Testis (tissue), 3 donors: ENCODE measurements around the gene ABHD12. TPM values are rescaled to one million over a fixed set of nuclear protein-coding genes. Genes with fewer than 3 reads are reported as not detected.

Experiments used
- DNase-seq: peaks from one replicate; pipeline ENCODE4 v3.0.0-alpha.2; 2019
- H3K27ac ChIP-seq, 2 donors: fragments of 200-600 bp; sonication (generic); one replicate each; pipeline ENCODE4 v1.5.1; 2019
- H3K27me3 ChIP-seq: fragments of 200-600 bp; sonication (generic); one replicate; pipeline ENCODE4 v1.5.1; 2019
- H3K36me3 ChIP-seq: fragments of 200-600 bp; sonication (generic); one replicate; pipeline ENCODE4 v1.5.1; 2017; ENCODE audit warnings: low read depth; ENCODE audit errors: missing control alignments
- H3K4me1 ChIP-seq: fragments of 200-600 bp; sonication (generic); one replicate; pipeline ENCODE4 v1.5.1; 2019
- H3K4me3 ChIP-seq, 2 donors: fragments of 200-600 bp; sonication (generic); one replicate each; pipeline ENCODE4 v1.5.1; 2017 to 2019
- H3K9me3 ChIP-seq: fragments of 200-600 bp; sonication (generic); one replicate; pipeline ENCODE4 v1.5.1; 2017
- CTCF ChIP-seq, 3 experiments: fragments of 450-650 bp in 2 of 3; fragments of 200-600 bp in 1 of 3; sonication (generic) in 1 of 3; IDR thresholded peaks; one replicate each; pipeline ENCODE4 v1.5.1; 2016 to 2019; ENCODE audit warnings: antibody characterized with exemption in 3 of 3, mild to moderate bottlenecking in 2 of 3, moderate library complexity in 1 of 3
- POLR2A ChIP-seq: fragments of 450-650 bp; IDR thresholded peaks from one replicate; pipeline ENCODE4 v1.6.1; 2017; ENCODE audit warnings: antibody characterized with exemption, mild to moderate bottlenecking, moderate library complexity
- WGBS, 2 donors: methylation state at CpG; one replicate each; pipeline ENCODE4 v1.1.5; 2018; 5-methylcytosine and 5-hydroxymethylcytosine counted together
- intact Hi-C: fragments of 100-400 bp; cut with DNase I; formaldehyde crosslinking; loops from one replicate; pipeline ENCODE4 v1.15.1; 2023; ENCODE audit warnings: low total_unique reads
- polyA plus RNA-seq: library from polyadenylated mRNA; stranded (reverse); fragments of 350-450 nt; fragmentation: Illumina TruSeq; extraction: RNeasy Lipid Tissue Mini Kit (QIAGEN cat#74804); gene quantifications from one replicate; pipeline ENCODE4 v1.2.3, GENCODE V29; 2014; ENCODE audit warnings: low read depth, low replicate concordance; ENCODE audit not compliant: insufficient read depth
- total RNA-seq, 2 donors: library from RNA; depleted of rRNA; stranded (reverse); fragments of >200 nt; gene quantifications; one replicate each; pipeline ENCODE4 v1.2.3, GENCODE V29; 2016

ABHD12 gene
- total and polyA plus RNA-seq, 3 donors from 2014 or later, result 40.8 to 51.5 (median 47.5) TPM

- TF ChIP-seq POLR2A, result no peak
- TF ChIP-seq CTCF (IDR thresholded peaks at IDR 0.05), result no peak
- 95% methylated on average over 5 of the region's 5 CpGs for WGBS, 2 donors
- Histone ChIP-seq H3K27me3 (no peaks in the 10 kb centered on the region), H3K9me3 (no peaks in the 10 kb centered on the region), H3K36me3 (no peaks in the 10 kb centered on the region), H3K27ac (no peak overlapping the region), H3K4me3 (no peak overlapping the region), H3K4me1 (no peaks in the 10 kb centered on the region)
- no peak for DNase-seq
- intact Hi-C loops, result no loop called here
These were observed 12.3 kb downstream of the ABHD12 start for GRCh38 chr20:25378189-25378883.

DNA sequence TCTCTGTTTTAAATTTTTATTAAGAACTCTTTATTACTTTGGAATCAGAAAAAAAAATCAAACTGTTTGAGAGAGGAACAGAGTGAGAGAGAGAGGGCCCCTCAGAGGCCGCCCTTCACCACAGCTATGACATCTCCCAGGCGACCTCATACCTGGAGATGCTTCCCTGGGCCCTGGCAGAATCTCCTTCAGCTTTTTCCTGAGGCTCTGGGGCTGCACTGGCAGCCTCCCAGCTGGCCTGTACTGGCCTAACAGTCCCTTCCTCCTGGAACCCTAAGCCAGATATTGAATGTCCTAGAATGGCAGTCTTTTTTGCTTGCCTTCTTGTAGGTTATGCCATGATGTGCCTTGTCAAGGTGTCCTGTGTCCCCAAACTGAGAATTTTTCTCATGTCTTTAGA, 13.7 kb downstream of the ABHD12 start:
- intact Hi-C loops, result no loop called here
- Histone ChIP-seq H3K4me3 (no peak overlapping the region), H3K4me1 (no peaks in the 10 kb centered on the region), H3K27me3 (no peaks in the 10 kb centered on the region), H3K9me3 (no peaks in the 10 kb centered on the region), H3K36me3 (no peaks in the 10 kb centered on the region), H3K27ac (no peak overlapping the region)
- TF ChIP-seq CTCF (IDR thresholded peaks at IDR 0.05), result no peak
- TF ChIP-seq POLR2A, result no peak
- WGBS, 2 donors, result 65 to 73% methylated on average over 2 of the region's 2 CpGs
- no peak for DNase-seq

DNA sequence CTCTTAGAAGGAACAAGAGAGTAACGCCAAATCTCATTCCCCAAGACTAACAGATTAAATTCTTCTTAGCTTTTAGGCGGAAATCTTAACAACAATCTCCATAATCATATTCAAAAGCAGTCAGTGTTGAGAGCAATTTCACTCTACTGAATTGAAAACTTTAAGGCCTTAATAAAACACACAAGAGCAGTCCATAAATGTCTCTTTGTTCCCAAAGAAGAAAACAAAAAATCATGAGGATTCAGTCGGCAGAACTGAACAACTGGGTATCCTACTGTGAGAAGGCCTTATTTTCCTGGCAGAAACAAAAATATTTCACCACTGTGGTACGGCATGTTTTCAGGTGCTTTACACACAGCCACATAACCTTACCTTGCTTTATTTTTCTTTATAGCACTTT, 14.4 kb downstream of the ABHD12 start:
- H3K4me1 ChIP-seq, result no peaks in the 10 kb centered on the region
- TF ChIP-seq CTCF (IDR thresholded peaks at IDR 0.05), result no peak
- TF ChIP-seq POLR2A, result no peak

DNA sequence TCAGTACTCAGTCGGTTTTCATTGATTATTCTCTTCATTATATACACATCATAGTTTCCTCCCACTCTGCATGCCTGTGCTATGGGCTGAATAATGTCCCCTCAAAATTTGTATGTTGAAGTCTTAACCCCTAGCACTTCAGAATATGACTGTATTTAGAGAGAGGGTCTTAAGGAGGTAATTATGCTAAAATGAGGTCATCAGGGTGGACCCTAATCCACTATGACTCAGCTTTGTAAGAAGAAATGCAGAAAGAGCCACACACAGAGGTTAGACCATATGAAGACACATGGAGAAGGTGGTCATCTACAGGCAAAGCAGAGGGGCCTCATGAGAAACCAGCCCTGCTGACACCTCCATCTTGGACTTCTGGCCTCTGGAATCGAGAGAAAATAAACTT, 15.8 kb downstream of the ABHD12 start:
- Histone ChIP-seq H3K4me3 (no peak overlapping the region), H3K9me3 (no peaks in the 10 kb centered on the region), H3K27ac (no peak overlapping the region), H3K4me1 (no peaks in the 10 kb centered on the region), H3K27me3 (no peaks in the 10 kb centered on the region), H3K36me3 (no peaks in the 10 kb centered on the region)
- 86 to 96% methylated on average over 2 of the region's 2 CpGs for WGBS, 2 donors
- TF ChIP-seq POLR2A, result no peak
- TF ChIP-seq CTCF (IDR thresholded peaks at IDR 0.05), result no peak
- DNase-seq, result no peak
- intact Hi-C loops, result no loop called here

More for the DNA sequence above, 14.4 kb downstream of the ABHD12 start:
- Histone ChIP-seq H3K27ac (peak overlapping the region in 1 of 2 donors; percentile 6), H3K9me3 (no peaks in the 10 kb centered on the region), H3K36me3 (no peaks in the 10 kb centered on the region), H3K27me3 (no peaks in the 10 kb centered on the region), H3K4me3 (no peak overlapping the region)
- DNase-seq, result no peak
- intact Hi-C loops, result no loop called here
- 82 to 88% methylated on average over 4 of the region's 4 CpGs for WGBS, 2 donors
